ENCODE data around the gene OR52A1. TPM values are rescaled to one million over a fixed set of nuclear protein-coding genes. Genes with fewer than 3 reads are reported as not detected.

The OR52A1 gene
- total and polyA plus RNA-seq, 9 of the 15 experiments (the other 6 are each of a cell fraction or from before 2014, with no cell fraction given), result under 0.01 to 0.33 (median 0.13) TPM; not detected in 3

DNA sequence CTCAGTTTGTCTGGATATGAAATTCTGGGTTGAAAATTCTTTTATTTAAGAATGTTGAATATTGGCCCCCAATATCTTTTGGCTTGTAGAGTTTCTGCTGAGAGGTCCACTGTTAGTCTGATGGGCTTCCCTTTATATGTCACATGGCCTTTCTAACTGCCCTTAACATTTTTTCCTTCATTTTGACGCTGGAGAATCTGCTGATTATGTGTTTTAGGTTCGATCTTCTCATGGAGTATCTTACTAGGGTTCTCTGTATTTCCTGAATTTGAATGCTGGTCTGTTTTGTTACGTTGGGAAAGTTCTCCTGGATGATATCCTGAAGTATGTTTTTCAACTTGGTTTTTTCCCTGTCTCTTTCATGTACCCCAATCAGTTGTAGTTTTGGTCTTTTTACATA is 39.2 kb downstream of the OR52A1 start:
- CTCF ChIA-PET (ENCODE audit: low intra/inter-chr PET ratio), result no interaction called here

DNA sequence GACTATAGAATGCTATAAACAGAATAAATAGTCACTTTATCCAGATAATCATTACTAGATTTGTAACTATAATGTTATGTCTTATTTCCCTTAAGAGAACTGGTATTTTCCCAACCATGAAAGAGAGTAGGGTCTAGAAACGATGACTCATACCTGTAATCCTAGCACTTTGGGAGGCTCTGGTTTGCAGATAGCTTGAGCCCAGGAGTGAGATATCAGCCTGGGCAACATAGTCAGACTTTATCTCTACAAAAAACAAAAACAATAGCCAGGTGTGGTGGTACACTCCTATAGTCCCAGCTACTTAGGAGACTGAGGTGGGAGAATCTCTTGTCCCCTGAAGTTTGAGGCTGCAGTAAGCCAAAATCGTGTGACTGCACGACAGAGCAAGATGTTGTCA is 47.3 kb downstream of the OR52A1 start:
- DNase-seq (ENCODE audit: extremely low read depth in 1 of 4, low spot score in 3 of 4) (peak in 2 of 4 experiments; percentile 29 to 68), ATAC-seq (peak; percentile 78), FAIRE-seq (peak; percentile 55)
- Histone ChIP-seq H2AFZ (ENCODE audit: low read depth, low read length) (no peak overlapping the region), H4K20me1 (replicated peaks; ENCODE audit: control insufficient read depth, insufficient read depth, low read length) (no peaks in the 10 kb centered on the region), H3K4me1 (replicated peaks in 1 of 2; ENCODE audit: control insufficient read depth in 2 of 2, insufficient read depth in 2 of 2, low read length in 2 of 2) (peaks cover 2 to 3% of the 10 kb centered on the region in 2 experiments; a peak in 2 of 5 replicates), H3K36me3 (ENCODE audit: control insufficient read depth, insufficient read depth, low read length) (no peaks in the 10 kb centered on the region), H3K79me2 (ENCODE audit: control insufficient read depth, insufficient read depth, low read length) (no peaks in the 10 kb centered on the region), H3K27me3 (ENCODE audit: control insufficient read depth in 2 of 2, insufficient read depth in 2 of 2, low read length in 2 of 2) (peaks cover 0 to 9% of the 10 kb centered on the region in 2 experiments; a peak in 2 of 5 replicates), H3K4me3 (no peak overlapping the region), H3K27ac (ENCODE audit: extremely low read depth, low read depth, low read length) (no peak overlapping the region), H3K9me1 (ENCODE audit: control insufficient read depth, insufficient read depth, low read length) (no peaks in the 10 kb centered on the region), H3K9me3 (replicated peaks; ENCODE audit: control insufficient read depth, insufficient read depth, low read depth, low read length) (no peaks in the 10 kb centered on the region), H3K9ac (ENCODE audit: insufficient read depth in 1 of 2, low read depth in 2 of 2, low read length in 2 of 2) (0 out of 4 replicates have a peak overlapping the region, but pooled peaks of 1 of the 2 experiments have one; percentile 8), H3K4me2 (ENCODE audit: insufficient read depth, low read length) (no peak overlapping the region)
- POLR2A ChIA-PET, result interaction anchor here (0.6 kb wide), 1 partner anchor 90 kb away, joined by 3 read pairs; no protein-coding TSS in a partner anchor
- in situ Hi-C loops (cut with MboI) (no loop called here), intact Hi-C loops (cut with micrococcal nuclease) (no loop called here)
- 0% methylated on average over 1 of the region's 3 CpGs for WGBS (ENCODE audit: insufficient coverage, low coverage, missing lambda C conversion rate)
- no TSS peak for BruUV-seq (replicated peaks)
- CTCF ChIA-PET (ENCODE audit: low intra/inter-chr PET ratio), result no interaction called here
- TF ChIP-seq HDAC1 (IDR thresholded peaks at IDR 0.05) (peak in 1 of 2 experiments; percentile 65; a peak in 1 of 4 replicates), ZNF143 (CRISPR knock-in tag; IDR thresholded peaks at IDR 0.05) (no peak), MTA1 (IDR thresholded peaks at IDR 0.05; ENCODE audit: borderline replicate concordance) (0 out of 2 replicates have a peak, but pooled peaks have one; percentile 52), JUN (IDR thresholded peaks at IDR 0.05; ENCODE audit: borderline replicate concordance, low read depth, low read length) (peak; percentile 78), JUN (CRISPR knock-in tag; IDR thresholded peaks at IDR 0.05; ENCODE audit: borderline replicate concordance) (no peak), ARID4B (CRISPR knock-in tag; IDR thresholded peaks at IDR 0.05) (no peak), FOSL1 (tag; conservative IDR thresholded peaks at IDR 0.05) (peak; percentile 87), RCOR1 (IDR thresholded peaks at IDR 0.05; ENCODE audit: borderline replicate concordance in 1 of 2, low read depth in 2 of 2, low read length in 2 of 2) (peak in 1 of 2 experiments; percentile 77; a peak in 2 of 4 replicates), ZNF124 (CRISPR knock-in tag; IDR thresholded peaks at IDR 0.05) (no peak), CTBP1 (IDR thresholded peaks at IDR 0.05; ENCODE audit: borderline replicate concordance) (peak; percentile 50; the same call in 1 of the 2 replicates), NFIC (IDR thresholded peaks at IDR 0.05) (0 out of 2 replicates have a peak, but pooled peaks have one; percentile 32)

More for the DNA sequence above, 39.2 kb downstream of the OR52A1 start:
- Histone ChIP-seq H3K4me3 (no peak overlapping the region), H3K9me3 (replicated peaks; ENCODE audit: control insufficient read depth, insufficient read depth, low read depth, low read length) (no peaks in the 10 kb centered on the region), H3K27ac (ENCODE audit: extremely low read depth, low read depth, low read length) (no peak overlapping the region), H3K36me3 (ENCODE audit: control insufficient read depth, insufficient read depth, low read length) (no peaks in the 10 kb centered on the region), H3K27me3 (ENCODE audit: control insufficient read depth in 2 of 2, insufficient read depth in 2 of 2, low read length in 2 of 2) (no peaks in the 10 kb centered on the region), H3K9ac (ENCODE audit: insufficient read depth in 1 of 2, low read depth in 2 of 2, low read length in 2 of 2) (no peak overlapping the region), H3K9me1 (ENCODE audit: control insufficient read depth, insufficient read depth, low read length) (no peaks in the 10 kb centered on the region), H3K79me2 (ENCODE audit: control insufficient read depth, insufficient read depth, low read length) (no peaks in the 10 kb centered on the region), H3K4me2 (ENCODE audit: insufficient read depth, low read length) (no peak overlapping the region), H2AFZ (ENCODE audit: low read depth, low read length) (peak overlapping the region; percentile 13; the same call in 1 of the 2 replicates), H3K4me1 (replicated peaks in 1 of 2; ENCODE audit: control insufficient read depth in 2 of 2, insufficient read depth in 2 of 2, low read length in 2 of 2) (no peaks in the 10 kb centered on the region), H4K20me1 (replicated peaks; ENCODE audit: control insufficient read depth, insufficient read depth, low read length) (no peaks in the 10 kb centered on the region)
- in situ Hi-C loops (cut with MboI), result no loop called here
- intact Hi-C loops (cut with micrococcal nuclease), result no loop called here
- TF ChIP-seq C11orf30 (IDR thresholded peaks at IDR 0.05; ENCODE audit: low read depth) (peak; percentile 66), MAFF (IDR thresholded peaks at IDR 0.05; ENCODE audit: low read length) (peak; percentile 41; the same call in 1 of the 2 replicates), LEF1 (IDR thresholded peaks at IDR 0.05) (no peak), ZNF316 (IDR thresholded peaks at IDR 0.05) (peak; percentile 78)
- 9% methylated on average over 3 of the region's 3 CpGs for WGBS (ENCODE audit: insufficient coverage, low coverage, missing lambda C conversion rate)
- no peak for FAIRE-seq
- no peak for ATAC-seq
- POLR2A ChIA-PET, result interaction anchor here (0.6 kb wide), 1 partner anchor 652 kb away, joined by 4 read pairs; no protein-coding TSS in a partner anchor
- BruUV-seq (replicated peaks), result no TSS peak
- no peak for DNase-seq (ENCODE audit: extremely low read depth in 1 of 4, low spot score in 3 of 4)
